Sigmoid colon (tissue), 7 donors: ENCODE data around the gene GNAI3. TPM values are rescaled to one million over a fixed set of nuclear protein-coding genes. Genes with fewer than 3 reads are reported as not detected.

Experiments used
- DNase-seq: peaks from one replicate; pipeline ENCODE4 v3.0.0-alpha.2; 2019
- H3K27ac ChIP-seq, 4 donors: fragments of 200-600 bp; sonication (generic); one replicate each; pipeline ENCODE4 v1.5.1; 2016 to 2019; ENCODE audit warnings: mild to moderate bottlenecking in 1 of 4
- H3K27me3 ChIP-seq, 3 donors: fragments of 200-600 bp; sonication (generic); one replicate each; pipeline ENCODE4 v1.5.1; 2019; ENCODE audit warnings: mild to moderate bottlenecking in 1 of 3
- H3K36me3 ChIP-seq, 4 donors: fragments of 200-600 bp; sonication (generic); one replicate each; pipeline ENCODE4 v1.5.1; 2016 to 2019
- H3K4me1 ChIP-seq, 4 donors: fragments of 200-600 bp; sonication (generic); one replicate each; pipeline ENCODE4 v1.5.1; 2017 to 2019
- H3K4me3 ChIP-seq, 4 donors: fragments of 200-600 bp; sonication (generic); one replicate each; pipeline ENCODE4 v1.5.1; 2017 to 2019; ENCODE audit warnings: mild to moderate bottlenecking in 2 of 4, moderate library complexity in 1 of 4
- H3K9me3 ChIP-seq, 4 donors: fragments of 200-600 bp in 3 of 4; sonication (generic) in 3 of 4; one replicate each; pipeline versions ENCODE4 v1.5.1 to v1.6.1; 2013 to 2019
- EP300 ChIP-seq, 4 donors: sonication (generic); formaldehyde crosslinking; IDR thresholded peaks; one replicate each; pipeline ENCODE4 v1.6.1; 2017; ENCODE audit warnings: antibody characterized with exemption in 4 of 4
- POLR2A ChIP-seq, 2 donors: fragments of 450-650 bp; IDR thresholded peaks; one replicate each; pipeline ENCODE4 v1.6.1; 2016; ENCODE audit warnings: antibody characterized with exemption in 2 of 2, mild to moderate bottlenecking in 2 of 2, moderate library complexity in 2 of 2
- POLR2AphosphoS5 ChIP-seq, 4 donors: sonication (generic); formaldehyde crosslinking; IDR thresholded peaks; one replicate each; pipeline ENCODE4 v1.6.1; 2017; ENCODE audit warnings: antibody characterized with exemption in 4 of 4
- WGBS, 2 donors: extraction: QIAGEN DNeasy Blood & Tissue Kit; methylation state at CpG; one replicate each; pipeline ENCODE4 v1.1.7; 2013; 5-methylcytosine and 5-hydroxymethylcytosine counted together
- intact Hi-C: fragments of 100-400 bp; cut with DNase I; formaldehyde crosslinking; loops from one replicate; pipeline ENCODE4 v1.15.1; 2023
- polyA plus RNA-seq, 3 donors: library from polyadenylated mRNA; stranded (reverse); fragments of 200-250 nt; gene quantifications; one replicate each; pipeline ENCODE4 v1.2.3, GENCODE V29; 2013
- total RNA-seq, 4 donors: library from RNA; depleted of rRNA; stranded (reverse); fragments of >200 nt; gene quantifications; one replicate each; pipeline ENCODE4 v1.1.0, GENCODE V29; 2016
- TF ChIP-seq, protein P1 (sequence below), 4 experiments: fragments of 450-650 bp in 3 of 4; fragments of 200-600 bp in 1 of 4; IDR thresholded peaks; one replicate each; pipeline ENCODE4 v1.5.1; 2016 to 2019; ENCODE audit warnings: antibody characterized with exemption in 4 of 4, mild to moderate bottlenecking in 3 of 4, moderate library complexity in 2 of 4
- donor health status: healthy with polysubstance abuse.
- donor health status: Bipolar disorder and iron deficiency.
- donor health status: healthy.

The GNAI3 gene
- total and polyA plus RNA-seq, 7 donors: 4.2 to 6.4 (median 5.7) TPM

DNA sequence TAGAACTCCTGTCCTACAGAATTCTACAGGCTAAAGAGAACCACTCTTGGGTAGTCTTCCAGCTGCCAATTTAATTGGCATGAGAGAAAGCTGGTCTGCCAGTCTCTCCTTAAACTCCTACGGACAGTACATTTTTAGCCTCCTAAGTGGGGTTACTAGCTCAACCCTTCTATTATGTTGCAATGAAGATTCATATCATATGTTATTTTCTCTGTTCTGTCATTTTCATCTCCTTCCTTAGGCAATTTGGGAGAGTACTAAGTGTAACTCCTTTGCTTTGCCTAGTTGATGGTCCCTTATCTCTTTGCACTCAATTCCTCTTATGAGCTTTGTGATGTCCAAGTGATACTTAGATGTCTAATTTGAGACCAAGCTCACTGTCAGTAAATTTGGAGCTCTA lies 57.0 kb downstream of the GNAI3 start:
- H3K27me3 ChIP-seq: no peaks in the 10 kb centered on the region
- no peak overlapping the region for H3K4me3 ChIP-seq
- H3K36me3 ChIP-seq: no peaks in the 10 kb centered on the region
- H3K4me1 ChIP-seq: no peaks in the 10 kb centered on the region
- intact Hi-C loops: no loop called here
- no peak for TF ChIP-seq POLR2A (IDR thresholded peaks at IDR 0.05)
- TF ChIP-seq POLR2AphosphoS5 (IDR thresholded peaks at IDR 0.05): no peak
- TF ChIP-seq, protein P1, sequence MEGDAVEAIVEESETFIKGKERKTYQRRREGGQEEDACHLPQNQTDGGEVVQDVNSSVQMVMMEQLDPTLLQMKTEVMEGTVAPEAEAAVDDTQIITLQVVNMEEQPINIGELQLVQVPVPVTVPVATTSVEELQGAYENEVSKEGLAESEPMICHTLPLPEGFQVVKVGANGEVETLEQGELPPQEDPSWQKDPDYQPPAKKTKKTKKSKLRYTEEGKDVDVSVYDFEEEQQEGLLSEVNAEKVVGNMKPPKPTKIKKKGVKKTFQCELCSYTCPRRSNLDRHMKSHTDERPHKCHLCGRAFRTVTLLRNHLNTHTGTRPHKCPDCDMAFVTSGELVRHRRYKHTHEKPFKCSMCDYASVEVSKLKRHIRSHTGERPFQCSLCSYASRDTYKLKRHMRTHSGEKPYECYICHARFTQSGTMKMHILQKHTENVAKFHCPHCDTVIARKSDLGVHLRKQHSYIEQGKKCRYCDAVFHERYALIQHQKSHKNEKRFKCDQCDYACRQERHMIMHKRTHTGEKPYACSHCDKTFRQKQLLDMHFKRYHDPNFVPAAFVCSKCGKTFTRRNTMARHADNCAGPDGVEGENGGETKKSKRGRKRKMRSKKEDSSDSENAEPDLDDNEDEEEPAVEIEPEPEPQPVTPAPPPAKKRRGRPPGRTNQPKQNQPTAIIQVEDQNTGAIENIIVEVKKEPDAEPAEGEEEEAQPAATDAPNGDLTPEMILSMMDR (IDR thresholded peaks at IDR 0.05): no peak
- no peak for TF ChIP-seq EP300 (IDR thresholded peaks at IDR 0.05)
- no peak overlapping the region for H3K27ac ChIP-seq
- DNase-seq: no peak
- no peaks in the 10 kb centered on the region for H3K9me3 ChIP-seq
- WGBS, 2 donors: 97 to 98% methylated on average over 1 of the region's 1 CpG

DNA sequence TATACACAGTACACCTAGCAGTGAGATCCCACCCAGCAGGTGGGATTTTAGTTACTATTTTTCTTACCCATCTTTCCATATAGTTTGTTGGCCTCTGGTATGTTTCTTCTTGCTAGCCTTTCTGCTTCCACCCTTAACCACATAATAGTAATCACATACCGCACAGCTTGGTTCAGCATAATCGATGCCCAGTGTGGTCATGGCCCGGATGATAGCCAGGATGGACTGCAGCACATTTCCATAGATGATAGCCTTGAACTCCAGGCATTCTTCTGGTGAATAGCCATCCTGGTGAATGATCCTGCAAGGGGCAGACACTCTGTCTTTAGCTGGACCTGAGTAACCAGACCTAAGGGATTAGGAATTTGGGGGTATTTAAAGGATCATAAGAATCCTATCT lies 61.5 kb downstream of the GNAI3 start:
- 96 to 98% methylated on average over 3 of the region's 3 CpGs for WGBS, 2 donors
- no peak for DNase-seq
- no peak overlapping the region for H3K27ac ChIP-seq
- no peaks in the 10 kb centered on the region for H3K27me3 ChIP-seq
- no peaks in the 10 kb centered on the region for H3K4me1 ChIP-seq
- intact Hi-C loops: no loop called here
- no peak overlapping the region for H3K4me3 ChIP-seq
- no peaks in the 10 kb centered on the region for H3K9me3 ChIP-seq
- TF ChIP-seq EP300 (IDR thresholded peaks at IDR 0.05) (no peak), POLR2A (IDR thresholded peaks at IDR 0.05) (no peak), POLR2AphosphoS5 (IDR thresholded peaks at IDR 0.05) (no peak)
- TF ChIP-seq, protein P1 (IDR thresholded peaks at IDR 0.05): no peak
- H3K36me3 ChIP-seq: no peaks in the 10 kb centered on the region

DNA sequence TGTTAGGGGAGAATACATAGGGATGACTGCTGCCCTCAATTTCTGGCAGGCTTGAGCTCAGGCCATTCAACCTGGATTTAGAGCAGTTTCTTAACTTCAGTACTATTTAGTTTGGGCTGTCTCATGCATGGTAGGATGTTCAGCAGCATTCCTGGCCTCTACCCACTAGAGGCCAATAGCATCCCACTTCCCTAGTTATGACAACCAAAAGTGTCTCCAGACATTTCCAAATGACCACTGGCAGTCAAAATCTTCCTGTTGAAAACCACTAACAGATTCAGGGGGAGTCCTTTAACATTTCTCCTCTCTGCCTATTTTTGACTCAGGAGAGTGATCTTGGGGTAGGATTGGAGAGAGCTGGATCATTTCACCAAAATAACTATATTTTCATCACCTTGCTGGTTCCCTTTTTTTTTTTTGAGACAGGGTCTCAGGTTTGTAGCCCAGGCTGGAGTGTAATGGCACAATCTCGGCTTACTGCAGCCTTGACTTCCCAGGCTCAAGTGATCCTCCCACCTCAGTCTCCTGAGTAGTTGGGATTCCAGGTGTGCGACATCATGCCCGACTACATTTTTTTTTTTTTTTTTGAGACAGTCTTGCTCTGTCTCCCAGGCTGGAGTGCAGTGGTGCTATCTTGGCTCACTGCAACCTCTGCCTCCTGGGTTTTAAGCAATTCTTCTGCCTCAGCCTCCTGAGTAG lies 62.3 kb downstream of the GNAI3 start:
- Histone ChIP-seq H3K27me3 (no peaks in the 10 kb centered on the region), H3K36me3 (no peaks in the 10 kb centered on the region), H3K4me3 (no peak overlapping the region), H3K27ac (no peak overlapping the region), H3K4me1 (no peaks in the 10 kb centered on the region), H3K9me3 (no peaks in the 10 kb centered on the region)
- no peak for DNase-seq
- TF ChIP-seq POLR2AphosphoS5 (IDR thresholded peaks at IDR 0.05) (no peak), EP300 (IDR thresholded peaks at IDR 0.05) (no peak), POLR2A (IDR thresholded peaks at IDR 0.05) (no peak)
- TF ChIP-seq, protein P1 (IDR thresholded peaks at IDR 0.05): no peak
- intact Hi-C loops: no loop called here
- WGBS, 2 donors: 82 to 90% methylated on average over 3 of the region's 3 CpGs

DNA sequence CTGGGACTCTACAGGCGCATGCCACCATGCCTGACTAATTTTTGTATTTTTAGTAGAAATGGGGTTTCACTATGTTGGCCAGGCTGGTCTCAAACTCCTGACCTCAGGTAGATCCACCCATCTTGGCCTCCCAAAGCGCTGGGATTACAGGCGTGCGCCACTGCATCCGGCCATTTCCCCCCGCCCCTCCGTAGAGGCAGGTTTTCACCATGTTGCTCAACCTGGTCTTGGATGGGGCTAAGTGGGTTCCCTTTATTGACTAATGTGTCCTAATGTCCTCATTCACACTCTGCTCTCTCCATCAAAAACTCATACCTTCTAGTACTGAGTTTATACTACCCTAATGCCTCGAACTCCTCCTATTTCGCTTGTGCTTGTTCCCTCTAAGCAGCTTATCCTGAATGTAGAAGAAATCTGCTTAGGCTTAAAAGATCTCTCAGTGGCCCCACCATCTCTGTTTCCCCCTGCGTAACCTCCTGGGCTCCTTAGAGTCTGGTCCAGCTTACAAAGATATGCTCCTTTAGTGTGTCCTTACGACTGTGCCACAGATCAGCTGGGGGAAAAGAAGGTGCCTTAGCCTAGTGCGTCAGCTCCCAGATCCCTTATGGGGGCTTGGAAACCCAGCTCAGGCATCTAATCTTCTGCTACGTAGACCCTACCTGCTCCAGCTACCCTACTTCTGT lies 63.0 kb downstream of the GNAI3 start:
- intact Hi-C loops: no loop called here
- Histone ChIP-seq H3K36me3 (no peaks in the 10 kb centered on the region), H3K9me3 (no peaks in the 10 kb centered on the region), H3K27me3 (no peaks in the 10 kb centered on the region), H3K4me1 (no peaks in the 10 kb centered on the region), H3K4me3 (no peak overlapping the region), H3K27ac (no peak overlapping the region)
- TF ChIP-seq, protein P1 (IDR thresholded peaks at IDR 0.05): no peak
- TF ChIP-seq POLR2AphosphoS5 (IDR thresholded peaks at IDR 0.05) (no peak), POLR2A (IDR thresholded peaks at IDR 0.05) (no peak), EP300 (IDR thresholded peaks at IDR 0.05) (no peak)
- WGBS, 2 donors: 95 to 96% methylated on average over 13 of the region's 13 CpGs
- no peak for DNase-seq
